K562 (cell line): Measurements from ENCODE around the gene QSOX2. TPM values are rescaled to one million over a fixed set of nuclear protein-coding genes. Genes with fewer than 3 reads are reported as not detected.

Experiments
- KDM2B ChIP-seq: fragments of 250-450 bp; sonication (Bioruptor Pico); IDR thresholded peaks from 2 replicates; pipeline ENCODE4 v1.8.0; 2021; ENCODE audit warnings: mild to moderate bottlenecking, moderate library complexity
- RAD21 ChIP-seq, 2 experiments: fragments of 250-450 bp in 1 of 2; fragments of 450-650 bp in 1 of 2; sonication (Bioruptor Pico) in 1 of 2; formaldehyde crosslinking in 1 of 2; IDR thresholded peaks in 1 of 2; conservative IDR thresholded peaks in 1 of 2; 2 replicates each; pipeline versions ENCODE4 v1.4.0 to v1.8.0; 2020 to 2022; ENCODE audit warnings: mild to moderate bottlenecking in 2 of 2, moderate library complexity in 1 of 2
- RBM34 ChIP-seq: fragments of 200-400 bp; formaldehyde crosslinking; IDR thresholded peaks from 2 replicates; pipeline ENCODE4 v1.6.1; 2018; ENCODE audit warnings: low read length, borderline replicate concordance; ENCODE audit not compliant: insufficient read depth
- TCF7L2 ChIP-seq: fragments of 150-350 bp; IDR thresholded peaks from 2 replicates; pipeline ENCODE4 v1.6.1; 2016; ENCODE audit warnings: low read depth, mild to moderate bottlenecking, low read length, moderate library complexity
- ZNF395 ChIP-seq: fragments of 200-800 bp; sonication (Bioruptor generic); IDR thresholded peaks from 2 replicates; pipeline ENCODE4 v1.6.1; 2017; ENCODE audit warnings: missing genetic modification characterization, missing compliant biosample characterization
- polyA plus RNA-seq, 8 experiments: library from polyadenylated mRNA; depleted of rRNA in 4 of 8; stranded (reverse) in 5 of 8; unstranded in 3 of 8; fragments of >200 nt; fragmentation: Nextera tagmentation in 2 of 8; fragmentation: Illumina TruSeq in 1 of 8; extraction: Ambion mirVana in 2 of 8; extraction: Trizol in 1 of 8; gene quantifications; 2 replicates each; pipeline versions ENCODE4 v1.2.1 to v1.2.3, GENCODE V29; 2011 to 2014; ENCODE audit warnings: inconsistent platforms in 1 of 8, missing spikeins in 1 of 8
- total RNA-seq, 7 experiments: library from RNA; depleted of rRNA in 6 of 7; stranded (reverse); fragments of >200 nt in 6 of 7; fragmentation: Illumina TruSeq in 2 of 7; extraction: Trizol in 2 of 7; gene quantifications; 2 replicates each; pipeline versions ENCODE4 v1.2.1 to v1.2.3, GENCODE V29; 2011 to 2021; ENCODE audit warnings: low replicate concordance in 1 of 7
- TF ChIP-seq, protein P1 (sequence below), 2 experiments: fragments of 450-650 bp; IDR thresholded peaks; 2 replicates each; pipeline ENCODE4 v1.6.1; 2018; ENCODE audit warnings: mild to moderate bottlenecking in 2 of 2, low read depth in 1 of 2; ENCODE audit not compliant: partially characterized antibody in 2 of 2
- TF ChIP-seq, protein P2 (sequence below): sonication (generic); formaldehyde crosslinking; IDR thresholded peaks from 2 replicates; pipeline ENCODE4 v1.8.0; 2022; ENCODE audit warnings: missing genetic modification reagents, mild to moderate bottlenecking, borderline replicate concordance
- TF ChIP-seq, protein P3 (sequence below): fragments of 450-650 bp; IDR thresholded peaks from 2 replicates; pipeline ENCODE4 v1.6.1; 2016; ENCODE audit warnings: antibody characterized with exemption

The QSOX2 gene
- total and polyA plus RNA-seq, 9 of the 15 experiments (the other 6 are each of a cell fraction or from before 2014, with no cell fraction given), result 0.51 to 23.7 (median 12.7) TPM

DNA sequence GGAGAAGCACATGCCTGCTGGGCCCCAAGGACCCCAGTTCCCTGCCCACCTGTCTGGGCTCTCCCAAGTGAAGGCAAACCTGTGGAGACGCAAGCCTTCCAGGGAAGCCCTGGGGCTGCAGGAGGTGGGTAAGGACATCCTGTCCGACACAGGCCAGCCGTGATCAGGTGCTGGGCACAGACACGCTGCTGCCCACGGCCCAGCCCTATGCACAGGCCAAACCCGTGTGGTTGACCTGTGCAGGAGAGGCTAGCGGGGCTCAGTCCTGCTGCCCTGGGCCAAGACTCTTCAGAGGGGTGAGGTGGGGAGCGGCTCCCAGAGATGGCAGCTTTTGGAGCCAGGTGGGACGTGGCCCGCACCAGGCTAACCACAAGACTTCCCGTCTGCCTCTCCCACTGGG lies 55.0 kb downstream of the QSOX2 start (continued):
- TF ChIP-seq, protein P1, sequence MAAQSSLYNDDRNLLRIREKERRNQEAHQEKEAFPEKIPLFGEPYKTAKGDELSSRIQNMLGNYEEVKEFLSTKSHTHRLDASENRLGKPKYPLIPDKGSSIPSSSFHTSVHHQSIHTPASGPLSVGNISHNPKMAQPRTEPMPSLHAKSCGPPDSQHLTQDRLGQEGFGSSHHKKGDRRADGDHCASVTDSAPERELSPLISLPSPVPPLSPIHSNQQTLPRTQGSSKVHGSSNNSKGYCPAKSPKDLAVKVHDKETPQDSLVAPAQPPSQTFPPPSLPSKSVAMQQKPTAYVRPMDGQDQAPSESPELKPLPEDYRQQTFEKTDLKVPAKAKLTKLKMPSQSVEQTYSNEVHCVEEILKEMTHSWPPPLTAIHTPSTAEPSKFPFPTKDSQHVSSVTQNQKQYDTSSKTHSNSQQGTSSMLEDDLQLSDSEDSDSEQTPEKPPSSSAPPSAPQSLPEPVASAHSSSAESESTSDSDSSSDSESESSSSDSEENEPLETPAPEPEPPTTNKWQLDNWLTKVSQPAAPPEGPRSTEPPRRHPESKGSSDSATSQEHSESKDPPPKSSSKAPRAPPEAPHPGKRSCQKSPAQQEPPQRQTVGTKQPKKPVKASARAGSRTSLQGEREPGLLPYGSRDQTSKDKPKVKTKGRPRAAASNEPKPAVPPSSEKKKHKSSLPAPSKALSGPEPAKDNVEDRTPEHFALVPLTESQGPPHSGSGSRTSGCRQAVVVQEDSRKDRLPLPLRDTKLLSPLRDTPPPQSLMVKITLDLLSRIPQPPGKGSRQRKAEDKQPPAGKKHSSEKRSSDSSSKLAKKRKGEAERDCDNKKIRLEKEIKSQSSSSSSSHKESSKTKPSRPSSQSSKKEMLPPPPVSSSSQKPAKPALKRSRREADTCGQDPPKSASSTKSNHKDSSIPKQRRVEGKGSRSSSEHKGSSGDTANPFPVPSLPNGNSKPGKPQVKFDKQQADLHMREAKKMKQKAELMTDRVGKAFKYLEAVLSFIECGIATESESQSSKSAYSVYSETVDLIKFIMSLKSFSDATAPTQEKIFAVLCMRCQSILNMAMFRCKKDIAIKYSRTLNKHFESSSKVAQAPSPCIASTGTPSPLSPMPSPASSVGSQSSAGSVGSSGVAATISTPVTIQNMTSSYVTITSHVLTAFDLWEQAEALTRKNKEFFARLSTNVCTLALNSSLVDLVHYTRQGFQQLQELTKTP (IDR thresholded peaks at IDR 0.05; ENCODE audit: low read depth in 1 of 2, partially characterized antibody in 2 of 2), result no peak
- TF ChIP-seq, protein P2, sequence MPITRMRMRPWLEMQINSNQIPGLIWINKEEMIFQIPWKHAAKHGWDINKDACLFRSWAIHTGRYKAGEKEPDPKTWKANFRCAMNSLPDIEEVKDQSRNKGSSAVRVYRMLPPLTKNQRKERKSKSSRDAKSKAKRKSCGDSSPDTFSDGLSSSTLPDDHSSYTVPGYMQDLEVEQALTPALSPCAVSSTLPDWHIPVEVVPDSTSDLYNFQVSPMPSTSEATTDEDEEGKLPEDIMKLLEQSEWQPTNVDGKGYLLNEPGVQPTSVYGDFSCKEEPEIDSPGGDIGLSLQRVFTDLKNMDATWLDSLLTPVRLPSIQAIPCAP (CRISPR knock-in tag), result no peak
- TF ChIP-seq TCF7L2 (no peak), ZNF395 (CRISPR knock-in tag) (0 out of 2 replicates have a peak, but pooled peaks have one; percentile 43), KDM2B (no peak), RAD21 (CRISPR knock-in tag; conservative IDR thresholded peaks at IDR 0.05 in 1 of 2, IDR thresholded peaks at IDR 0.05 in 1 of 2) (no peak), RBM34 (no peak)
- TF ChIP-seq, protein P3, sequence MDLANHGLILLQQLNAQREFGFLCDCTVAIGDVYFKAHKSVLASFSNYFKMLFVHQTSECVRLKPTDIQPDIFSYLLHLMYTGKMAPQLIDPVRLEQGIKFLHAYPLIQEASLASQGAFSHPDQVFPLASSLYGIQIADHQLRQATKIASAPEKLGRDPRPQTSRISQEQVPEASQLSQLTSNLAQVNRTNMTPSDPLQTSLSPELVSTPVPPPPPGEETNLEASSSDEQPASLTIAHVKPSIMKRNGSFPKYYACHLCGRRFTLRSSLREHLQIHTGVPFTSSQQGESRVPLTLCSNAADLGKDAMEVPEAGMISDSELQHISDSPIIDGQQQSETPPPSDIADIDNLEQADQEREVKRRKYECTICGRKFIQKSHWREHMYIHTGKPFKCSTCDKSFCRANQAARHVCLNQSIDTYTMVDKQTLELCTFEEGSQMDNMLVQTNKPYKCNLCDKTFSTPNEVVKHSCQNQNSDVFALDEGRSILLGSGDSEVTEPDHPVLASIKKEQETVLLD, result no peak
- TF ChIP-seq, all 486 proteins: peak for 4
